Posterior cingulate gyrus (tissue), 11 donors: ENCODE results near the gene RNU5D-1.

Source experiments
- DNase-seq, 10 donors: peaks; one replicate each; pipeline versions ENCODE4 v3.0.0 to v3.0.0-alpha.2; 2020 to 2021; ENCODE audit warnings: mixed read lengths in 3 of 10
- intact Hi-C: fragments of 100-400 bp; cut with DNase I; formaldehyde crosslinking; loops from one replicate; pipeline ENCODE4 v1.15.1; 2023

RNU5D-1 gene

DNA sequence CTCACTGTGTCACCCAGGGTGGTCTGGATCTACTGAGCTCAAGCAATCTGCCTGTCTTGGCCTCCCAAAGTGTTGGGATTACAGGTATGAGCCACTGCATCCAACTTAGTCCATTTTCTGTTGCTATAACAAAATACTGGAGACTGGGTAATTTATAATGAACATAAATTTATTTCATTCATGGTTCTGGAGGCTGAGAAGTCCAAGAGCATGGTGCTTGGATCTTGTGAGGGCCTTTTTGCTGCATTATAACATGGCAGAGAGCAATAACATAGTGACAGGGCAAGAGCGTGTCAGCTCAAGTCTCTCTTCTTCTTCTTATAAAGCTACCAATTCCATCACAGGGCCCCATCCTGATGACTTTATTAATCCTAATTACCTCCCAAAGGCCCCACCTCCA is 5.0 kb upstream of the RNU5D-1 start:
- intact Hi-C loops, result loop anchor here (10.0 kb wide), 1 partner anchor 569 kb away; no protein-coding TSS in a partner anchor
- DNase-seq, result no peak

DNA sequence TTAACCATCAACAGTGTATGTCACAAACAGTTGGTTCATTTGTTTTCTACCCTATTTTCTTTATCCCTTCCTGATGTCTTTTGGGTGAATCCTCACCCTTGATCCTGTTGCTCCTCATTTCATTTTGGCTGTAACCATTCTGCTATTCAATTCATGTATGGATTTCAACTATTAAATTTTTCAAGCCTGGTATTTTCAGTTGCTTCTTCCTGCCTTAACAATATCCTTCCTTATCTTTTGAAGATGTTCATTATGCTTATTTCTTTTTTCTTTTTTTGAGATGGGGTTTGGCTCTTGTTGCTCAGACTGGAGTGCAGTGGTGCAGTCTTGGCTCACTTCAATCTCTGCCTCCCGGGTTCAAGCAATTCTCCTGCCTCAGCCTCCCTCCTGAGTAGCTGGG is 2.8 kb upstream of the RNU5D-1 start:
- intact Hi-C loops, result loop anchor here (5.0 to 10.0 kb wide), 3 partner anchors 104 to 571 kb away; partner anchors contain the start of genes HECTD3 and UROD
- DNase-seq, result no peak

DNA sequence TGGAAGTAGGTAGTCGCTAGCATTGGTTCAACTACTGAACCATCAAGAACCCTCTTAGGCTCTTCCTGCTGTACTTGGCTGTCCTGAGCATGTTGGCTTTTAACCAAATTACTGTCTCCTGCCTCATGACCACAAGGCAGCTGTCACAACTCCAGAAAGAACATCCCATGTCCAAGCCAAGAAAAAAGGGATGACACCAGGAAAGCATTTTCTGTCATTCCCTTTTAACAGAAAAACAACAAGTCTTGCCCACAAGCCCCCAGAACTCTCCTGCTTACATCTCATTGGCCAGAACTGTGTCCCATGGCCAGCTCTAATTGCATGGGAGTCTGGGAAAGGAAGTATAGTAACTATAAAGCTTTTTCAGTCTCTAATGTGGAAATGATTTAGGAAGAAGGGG is 2.4 kb upstream of the RNU5D-1 start:
- DNase-seq, result no peak
- intact Hi-C loops, result loop anchor here (5.0 to 10.0 kb wide), 3 partner anchors 104 to 571 kb away; partner anchors contain the start of genes HECTD3 and UROD

DNA sequence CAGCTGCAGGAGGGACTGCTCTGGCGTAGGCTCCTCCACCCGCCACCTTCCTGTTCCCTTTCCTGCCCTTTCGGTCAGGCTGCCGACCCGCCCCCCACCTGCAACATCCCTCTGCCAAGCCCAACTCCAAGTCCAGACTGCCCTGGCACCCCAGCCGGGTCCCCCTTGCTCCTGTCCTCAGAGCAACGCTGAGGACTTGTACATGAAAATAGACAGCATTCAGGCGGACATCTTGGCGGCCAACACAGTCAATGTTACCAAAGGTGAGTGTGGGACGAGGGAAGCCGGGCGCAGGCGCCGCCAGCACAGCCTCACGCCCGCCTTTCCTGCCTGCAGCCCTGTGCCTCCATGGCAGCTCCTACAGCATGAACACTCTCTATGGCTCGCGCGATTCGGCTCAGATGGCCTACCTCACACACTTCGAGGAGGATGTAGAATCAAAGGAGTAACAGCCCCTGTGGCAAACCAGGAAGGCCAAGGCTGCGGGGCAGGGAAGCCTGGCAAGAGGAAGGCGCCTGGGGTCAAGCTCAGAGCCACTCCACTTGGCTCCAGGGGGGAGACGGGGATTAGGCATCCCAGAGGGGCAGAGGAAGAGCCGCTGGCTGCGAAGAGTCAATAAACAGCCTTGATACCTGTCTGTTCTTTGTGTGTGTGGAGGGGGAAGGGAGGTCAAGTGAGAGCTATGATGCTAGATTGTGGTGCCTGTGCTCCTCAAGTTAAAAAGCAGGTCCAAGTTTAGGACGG is 5.8 kb downstream of the RNU5D-1 start:
- DNase-seq, result no peak
- intact Hi-C loops, result no loop called here

DNA sequence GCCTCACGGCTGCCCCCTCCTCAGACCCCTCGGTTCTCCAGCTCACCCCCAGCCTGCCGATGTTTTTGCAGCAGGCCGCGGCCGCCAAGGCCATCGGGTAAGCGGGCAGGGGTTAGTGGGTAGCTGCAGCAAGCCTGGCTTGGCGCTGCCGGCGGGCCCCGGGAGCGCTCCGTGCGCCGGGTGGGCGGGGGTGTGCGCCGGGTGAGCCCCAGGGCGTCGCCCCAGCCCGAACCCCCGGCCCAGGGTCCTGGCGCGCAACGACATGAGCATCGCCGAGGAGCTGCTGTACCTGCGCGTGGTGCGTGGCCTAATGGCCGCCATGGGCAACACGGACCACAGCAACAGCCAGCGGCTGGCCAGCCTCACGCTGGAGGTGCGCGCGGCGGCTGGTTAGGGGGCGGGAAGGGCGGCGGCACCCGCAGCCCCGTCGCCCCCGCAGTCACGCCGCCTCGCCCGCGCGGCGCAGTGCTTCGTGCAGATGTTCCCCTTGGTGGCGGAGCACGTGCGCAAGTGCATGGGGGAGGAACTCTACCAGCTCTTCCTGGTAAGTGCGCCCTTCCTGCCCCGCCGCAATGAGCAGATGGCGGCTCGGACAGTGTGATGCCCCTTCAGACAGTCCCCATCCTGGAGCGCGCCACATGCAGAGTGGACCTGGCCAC is 6.5 kb downstream of the RNU5D-1 start:
- no peak for DNase-seq
- intact Hi-C loops, result no loop called here

DNA sequence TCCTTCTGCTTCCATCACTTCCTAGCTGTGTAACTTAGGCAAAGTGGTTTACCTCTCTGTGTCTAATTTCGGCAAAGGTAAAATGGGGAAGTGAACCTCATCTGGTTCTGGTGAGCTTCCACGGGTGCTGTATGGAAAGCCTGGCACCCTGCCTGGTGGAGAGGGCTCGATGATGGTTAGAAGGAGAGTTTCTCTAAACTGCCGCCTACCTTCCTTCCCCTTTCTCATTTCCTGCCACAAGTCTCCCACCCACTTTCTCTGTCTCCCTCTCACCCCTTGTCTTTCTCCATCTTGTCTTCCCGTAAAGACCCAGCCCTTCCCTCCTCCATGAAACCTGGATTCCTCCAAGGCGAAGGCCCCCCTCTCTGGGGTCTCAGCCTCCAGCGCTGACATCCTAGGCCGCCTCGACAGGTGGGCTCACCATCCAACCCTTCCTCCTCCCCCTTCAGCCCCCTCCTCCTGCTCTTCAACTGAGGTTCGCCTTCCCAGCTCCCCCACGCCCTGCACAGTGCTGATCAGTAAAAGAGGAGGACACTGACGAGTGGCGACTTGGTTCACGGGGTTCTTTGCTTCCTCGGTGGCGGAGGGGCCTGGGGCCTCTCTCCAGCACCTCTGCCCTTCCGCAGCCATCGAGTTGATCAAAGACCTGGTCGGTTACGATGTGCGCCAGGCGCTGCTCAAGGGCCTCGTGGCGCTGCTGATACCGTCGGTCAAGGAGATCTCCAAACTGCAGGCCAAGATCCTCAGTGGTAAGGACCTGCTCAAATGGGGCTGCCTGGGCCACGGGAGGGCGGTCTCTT is 7.3 kb downstream of the RNU5D-1 start:
- DNase-seq, result no peak
- intact Hi-C loops, result no loop called here

DNA sequence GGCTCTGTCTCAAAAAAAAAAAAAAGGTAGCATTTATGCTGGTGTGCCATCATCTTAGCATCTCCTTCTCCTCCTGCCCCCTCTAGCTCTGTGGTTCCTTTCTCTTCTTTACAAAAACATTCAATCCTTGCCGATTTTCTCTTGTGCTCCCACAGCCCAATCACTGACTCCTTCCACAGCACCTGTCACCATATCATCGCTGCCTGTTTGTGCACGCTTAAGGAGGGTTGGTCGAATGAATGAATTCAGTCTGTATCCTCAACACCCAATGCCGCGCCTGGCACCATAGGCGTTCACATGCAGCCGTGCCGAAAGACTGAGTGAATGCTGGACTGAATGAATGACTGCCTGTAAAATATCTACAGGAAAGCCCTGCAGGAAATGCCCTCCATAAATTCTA is 7.9 kb downstream of the RNU5D-1 start:
- intact Hi-C loops, result no loop called here
- no peak for DNase-seq

DNA sequence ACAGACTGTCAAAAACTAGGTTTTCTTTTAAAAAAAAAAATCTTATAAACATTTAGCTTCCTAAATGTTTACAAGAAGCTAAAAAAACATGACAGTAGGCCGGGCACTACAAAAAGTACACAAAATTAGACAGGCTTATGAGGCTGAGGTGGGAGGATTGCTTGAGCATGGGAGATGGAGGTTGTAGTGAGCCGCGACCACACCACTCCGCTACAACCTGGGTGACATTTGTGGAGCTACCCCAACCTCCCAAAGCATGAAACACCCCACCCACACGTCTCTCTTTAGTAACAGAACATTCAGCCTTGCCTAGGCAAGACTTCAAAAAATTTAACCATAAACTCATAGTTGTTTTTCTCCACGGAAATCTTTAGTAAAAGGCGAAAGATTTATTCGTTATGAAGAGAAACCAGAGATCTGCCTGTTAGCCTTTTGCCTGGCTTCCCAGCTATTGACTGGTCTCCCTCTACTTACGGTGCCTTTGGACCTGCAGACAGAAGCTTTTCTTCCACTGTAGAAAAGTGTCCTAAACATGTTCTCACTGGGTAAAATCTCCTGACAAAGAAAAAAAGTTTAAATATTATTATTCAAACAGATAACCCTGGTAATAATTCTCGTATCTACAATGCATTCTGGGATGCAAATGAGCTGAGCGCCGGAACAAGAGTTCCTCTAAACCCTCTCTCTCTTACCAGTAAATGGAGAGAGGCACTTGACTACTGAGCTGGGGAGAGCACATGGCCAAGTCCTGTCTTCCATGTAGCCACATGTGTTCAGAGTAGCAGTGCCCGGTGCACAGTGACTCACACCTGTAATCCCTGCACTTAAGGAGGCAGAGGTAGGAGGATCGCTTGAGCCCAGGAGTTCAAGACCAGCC is 9.2 kb downstream of the RNU5D-1 start:
- DNase-seq, result no peak
- intact Hi-C loops, result no loop called here

DNA sequence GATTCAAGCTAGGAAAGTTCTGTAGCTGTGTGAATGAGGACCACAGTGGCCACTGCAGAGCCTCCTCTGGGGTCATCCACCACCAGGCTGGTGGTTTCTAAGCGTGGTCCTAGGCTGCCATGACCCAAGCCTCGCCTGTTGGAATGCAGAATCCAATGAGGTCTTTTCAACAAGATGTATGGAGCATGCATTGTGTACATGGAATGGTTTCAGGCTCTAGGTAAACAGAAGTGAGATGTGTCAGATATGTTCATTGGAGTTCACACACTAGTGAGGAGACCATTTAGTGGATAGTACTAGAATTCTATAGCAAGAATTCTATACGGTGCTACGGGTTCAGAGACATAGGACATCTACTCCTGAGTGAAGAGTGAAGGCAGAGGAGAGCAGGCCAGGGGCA is 10.7 kb downstream of the RNU5D-1 start:
- intact Hi-C loops, result no loop called here
- no peak for DNase-seq

DNA sequence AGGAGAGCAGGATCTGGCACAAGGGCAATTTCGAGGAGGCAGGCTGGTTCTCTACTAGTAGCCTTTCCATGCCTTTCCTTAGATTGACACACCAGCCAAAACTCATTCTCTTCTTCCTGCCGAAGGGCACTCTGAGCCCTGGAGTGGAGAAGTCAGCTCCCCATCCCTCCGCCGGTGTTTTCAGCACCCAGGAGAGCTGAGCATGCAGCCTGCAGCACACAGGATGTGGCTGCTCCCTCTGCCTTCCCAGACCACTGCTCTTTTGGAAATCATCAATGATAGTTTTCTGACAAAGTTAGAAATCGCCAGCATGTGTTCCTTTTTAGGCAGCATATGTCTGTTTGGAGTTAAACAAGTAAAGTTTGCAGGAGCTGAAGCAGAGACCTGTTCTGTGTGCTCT is 11.7 kb downstream of the RNU5D-1 start:
- intact Hi-C loops, result no loop called here
- no peak for DNase-seq

DNA sequence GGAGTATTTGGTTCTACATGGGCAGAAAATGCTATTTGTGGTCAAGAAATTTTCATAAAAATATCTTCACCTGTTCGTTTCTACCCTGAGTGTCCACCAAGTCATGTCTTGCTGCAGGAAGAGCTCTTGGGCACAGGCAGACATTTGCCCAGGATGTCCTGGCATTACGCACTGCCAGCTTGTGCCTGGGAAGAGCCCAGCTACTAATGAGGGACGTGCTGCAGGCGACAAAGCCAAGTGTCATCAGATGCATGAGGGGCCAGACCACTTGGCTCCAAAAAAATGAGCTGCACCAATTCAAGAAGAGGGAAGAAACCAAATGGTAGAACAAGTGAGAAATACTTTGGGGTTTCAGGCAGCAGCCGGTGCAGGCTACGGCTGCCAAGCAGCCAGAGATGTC is 12.9 kb downstream of the RNU5D-1 start:
- intact Hi-C loops, result no loop called here
- no peak for DNase-seq

DNA sequence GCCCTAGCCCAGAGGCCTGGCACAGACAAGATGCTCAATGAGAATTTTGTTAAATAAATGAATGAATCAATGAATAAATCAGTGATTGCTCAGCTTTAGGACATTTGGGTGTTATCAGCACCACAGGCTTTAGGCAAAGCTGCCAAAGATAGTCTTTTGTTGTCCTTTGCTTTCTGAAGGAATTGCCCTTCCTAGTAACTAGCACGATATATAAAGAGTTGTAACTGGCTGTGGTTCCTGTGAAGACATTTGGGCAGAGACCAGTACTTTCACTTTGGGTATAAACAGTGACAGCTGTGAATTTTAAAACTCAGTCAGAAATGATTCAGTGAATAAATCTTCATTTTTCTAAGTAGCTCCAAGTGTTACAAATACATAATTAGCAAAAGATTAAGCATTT is 13.3 kb downstream of the RNU5D-1 start:
- intact Hi-C loops, result no loop called here
- DNase-seq, result no peak

DNA sequence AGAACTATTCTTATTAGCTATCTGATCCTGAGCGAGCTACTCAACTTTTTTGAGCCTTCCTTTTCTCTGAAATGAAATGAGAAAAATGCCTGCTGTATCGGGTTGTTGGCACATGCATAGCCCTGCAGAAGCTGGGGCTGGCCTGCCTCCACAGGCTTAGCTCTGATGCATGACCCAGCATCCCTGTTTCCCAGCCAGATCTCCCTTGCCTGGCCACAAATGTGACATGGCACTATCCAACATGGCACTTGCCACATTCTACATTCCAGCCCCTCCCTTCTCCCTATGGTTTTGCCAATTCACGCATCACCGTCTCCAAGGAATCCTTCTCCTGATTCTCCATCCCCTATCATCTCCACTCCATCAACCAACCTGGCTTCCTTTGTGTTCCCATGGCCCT is 13.8 kb downstream of the RNU5D-1 start:
- DNase-seq, result no peak
- intact Hi-C loops, result no loop called here

DNA sequence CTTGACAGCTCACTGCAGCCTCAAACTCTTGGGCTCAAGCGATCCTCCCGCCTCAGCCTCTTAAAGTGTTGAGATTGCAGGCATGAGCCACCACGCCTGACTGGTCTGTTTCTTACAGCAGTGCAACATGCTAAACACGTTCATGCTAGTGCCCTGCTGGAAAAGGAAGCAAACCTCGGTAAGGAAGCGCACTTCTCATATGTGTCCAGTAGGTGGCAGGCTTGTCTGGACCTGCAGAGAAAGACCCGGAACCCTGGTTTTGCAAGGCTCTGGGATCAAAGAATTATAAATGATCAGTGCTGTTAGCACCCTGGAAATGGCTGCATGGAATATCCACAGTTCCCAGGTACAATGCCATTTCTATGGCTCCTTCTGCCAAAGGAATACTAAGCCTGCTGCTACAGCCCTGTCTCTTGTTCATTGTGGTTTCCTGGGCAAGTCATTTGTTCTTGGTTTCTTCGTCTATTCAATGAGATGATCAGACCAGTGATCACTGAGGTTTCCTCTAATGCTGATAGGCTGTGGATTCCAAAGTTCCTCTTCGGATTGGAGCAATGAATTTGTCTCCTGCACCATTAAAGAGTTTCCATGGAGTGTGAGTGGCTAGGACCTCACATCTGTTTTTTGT is 15.9 kb downstream of the RNU5D-1 start:
- intact Hi-C loops, result no loop called here
- peak in 7 of 10 donors; percentile 29 to 94 (median 72) for DNase-seq

DNA sequence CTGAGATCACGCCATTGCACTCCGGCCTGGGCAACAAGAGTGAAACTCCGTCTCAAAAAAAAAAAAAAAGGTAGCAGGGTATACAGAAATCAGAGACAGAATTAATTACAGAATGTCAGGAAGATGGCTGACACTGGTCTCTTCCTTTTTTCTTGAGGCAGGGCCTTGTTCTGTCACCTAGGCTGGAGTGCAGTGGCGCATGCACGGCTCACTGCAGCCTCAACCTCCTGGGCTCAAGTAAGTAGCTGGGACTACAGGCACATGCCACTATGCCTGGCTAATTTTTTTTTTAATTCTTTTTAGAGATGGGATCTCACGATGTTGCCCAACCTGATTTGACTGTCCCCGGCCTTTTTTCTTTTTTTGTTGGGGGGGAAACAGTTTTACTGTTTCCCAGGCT is 16.4 kb downstream of the RNU5D-1 start:
- intact Hi-C loops, result no loop called here

DNA sequence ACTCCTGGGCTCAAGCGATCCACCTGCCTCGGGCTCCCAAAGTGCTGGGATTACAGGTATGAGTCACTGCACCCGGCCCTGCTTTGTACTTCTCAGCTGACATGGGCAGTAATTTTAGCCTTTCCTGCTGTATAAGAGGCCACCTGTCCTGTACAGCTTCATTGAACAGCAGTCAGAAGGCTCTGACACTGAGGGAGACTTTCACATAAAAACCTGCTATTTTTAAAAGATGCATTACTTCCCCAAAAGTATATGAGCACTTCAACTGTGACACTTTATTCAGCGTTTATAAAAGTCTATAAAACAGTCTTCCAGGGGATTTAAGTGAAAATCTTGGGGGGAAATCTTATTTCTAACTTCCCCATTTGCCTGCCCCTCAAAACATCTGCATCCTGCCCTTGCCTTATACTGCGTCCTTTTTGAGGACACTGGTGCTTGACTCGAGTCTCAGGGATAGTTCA is 17.6 kb downstream of the RNU5D-1 start:
- intact Hi-C loops, result no loop called here
- no peak for DNase-seq

More for the DNA sequence above, 16.4 kb downstream of the RNU5D-1 start:
- DNase-seq, result no peak

DNA sequence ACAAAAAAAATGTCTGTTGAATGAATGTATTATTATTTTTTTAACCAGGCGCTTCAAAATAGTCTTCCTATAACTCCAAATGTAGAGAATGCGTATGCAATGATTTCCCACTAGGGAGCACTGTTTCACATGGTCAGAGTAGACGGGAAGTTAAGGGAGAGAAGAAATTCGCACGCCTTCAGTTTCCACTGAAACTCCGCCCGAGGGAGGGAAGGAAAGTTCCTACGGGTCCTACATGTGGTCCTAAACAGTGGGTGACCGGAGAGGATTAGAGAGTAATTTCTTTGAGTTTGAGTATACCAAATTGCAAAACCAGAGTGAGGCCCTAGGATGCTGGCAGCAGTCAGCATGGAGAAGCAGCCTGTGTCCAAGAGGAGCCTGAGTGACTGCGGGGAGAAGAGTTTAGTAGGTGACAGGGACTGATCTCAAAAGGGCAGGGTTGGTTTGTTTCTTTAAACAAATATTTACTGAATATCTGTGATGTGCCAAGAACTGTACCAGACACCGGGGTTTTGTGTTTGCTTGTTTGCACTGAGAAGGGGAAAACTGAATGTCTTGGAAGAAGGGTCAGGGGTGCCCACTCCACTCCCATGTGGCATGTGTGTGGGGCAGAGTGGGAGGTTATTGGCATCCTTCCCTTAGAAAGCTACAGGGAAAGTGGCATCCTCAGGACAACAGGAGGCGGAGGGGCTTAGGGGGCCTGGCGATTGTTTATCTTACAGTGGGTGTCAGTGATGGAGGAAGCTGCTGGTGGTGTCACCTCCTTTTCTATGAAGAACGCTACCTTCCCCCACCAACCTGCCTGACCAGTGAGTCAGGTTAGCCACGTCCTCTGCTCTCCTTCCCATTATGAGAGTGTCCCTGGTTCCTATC is 22.8 kb downstream of the RNU5D-1 start:
- DNase-seq, result peak in 1 of 10 donors; percentile 32
- intact Hi-C loops, result no loop called here

DNA sequence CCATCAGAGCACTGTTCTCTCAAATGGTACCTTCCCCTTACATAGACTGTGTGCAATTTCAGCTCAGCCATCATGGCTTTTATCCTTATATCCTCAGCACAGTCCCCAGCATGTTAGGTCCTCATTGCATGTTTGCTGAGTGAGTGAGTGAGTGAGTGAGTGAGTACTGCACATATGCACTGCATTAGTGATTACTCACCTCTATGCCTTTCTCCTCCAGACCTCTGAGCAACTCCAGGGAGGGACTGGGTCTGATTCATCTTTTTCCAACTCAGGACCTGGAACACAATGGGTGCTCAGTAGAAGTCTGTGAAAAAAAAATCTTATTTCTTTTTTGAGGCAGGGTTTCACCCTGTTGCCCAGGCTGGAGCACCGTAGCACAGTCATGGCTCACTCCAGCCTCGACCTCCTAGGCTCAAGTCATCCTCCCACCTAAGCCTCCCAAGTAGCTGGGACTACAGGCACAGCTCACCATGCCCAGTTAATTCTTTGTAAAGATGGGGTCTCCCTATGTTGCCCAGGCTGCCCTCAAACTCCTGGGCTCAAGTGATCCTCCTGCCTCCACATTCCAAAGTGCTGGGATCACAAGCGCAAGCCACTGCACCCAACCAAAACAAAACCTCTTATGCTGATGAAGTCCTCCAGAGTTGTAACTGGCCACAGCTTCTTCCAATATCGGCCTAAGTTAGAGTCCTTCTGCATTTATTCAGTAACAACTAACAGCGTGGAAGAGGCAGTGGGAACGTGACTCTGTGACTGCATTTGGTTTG is 23.7 kb downstream of the RNU5D-1 start:
- DNase-seq, result no peak
- intact Hi-C loops, result no loop called here
